ES-I3 (cell line): ENCODE data around the gene DENND6B.
"Not testable (repeated sequence)": the region's sequence is repeated elsewhere in the genome, so short reads cannot be mapped to it uniquely, and the experiment has no call there.

Experiments
- H3K36me3 ChIP-seq: 2 replicates; pipeline ENCODE4 v1.6.1; 2013; ENCODE audit warnings: mild to moderate bottlenecking, low read length, control low read depth, moderate library complexity; ENCODE audit not compliant: insufficient read depth
- H3K4me1 ChIP-seq: 2 replicates; pipeline ENCODE4 v1.6.1; 2013; ENCODE audit warnings: mild to moderate bottlenecking, control low read depth, low read length; ENCODE audit not compliant: insufficient read depth
- H3K9ac ChIP-seq: 2 replicates; pipeline ENCODE4 v1.6.1; 2013; ENCODE audit warnings: low read depth, mild to moderate bottlenecking, low read length, moderate library complexity
- H3K9me3 ChIP-seq: 2 replicates; pipeline ENCODE4 v1.6.1; 2013; ENCODE audit warnings: mild to moderate bottlenecking, low read length, moderate library complexity; ENCODE audit not compliant: control insufficient read depth, insufficient read depth

The DENND6B gene

DNA sequence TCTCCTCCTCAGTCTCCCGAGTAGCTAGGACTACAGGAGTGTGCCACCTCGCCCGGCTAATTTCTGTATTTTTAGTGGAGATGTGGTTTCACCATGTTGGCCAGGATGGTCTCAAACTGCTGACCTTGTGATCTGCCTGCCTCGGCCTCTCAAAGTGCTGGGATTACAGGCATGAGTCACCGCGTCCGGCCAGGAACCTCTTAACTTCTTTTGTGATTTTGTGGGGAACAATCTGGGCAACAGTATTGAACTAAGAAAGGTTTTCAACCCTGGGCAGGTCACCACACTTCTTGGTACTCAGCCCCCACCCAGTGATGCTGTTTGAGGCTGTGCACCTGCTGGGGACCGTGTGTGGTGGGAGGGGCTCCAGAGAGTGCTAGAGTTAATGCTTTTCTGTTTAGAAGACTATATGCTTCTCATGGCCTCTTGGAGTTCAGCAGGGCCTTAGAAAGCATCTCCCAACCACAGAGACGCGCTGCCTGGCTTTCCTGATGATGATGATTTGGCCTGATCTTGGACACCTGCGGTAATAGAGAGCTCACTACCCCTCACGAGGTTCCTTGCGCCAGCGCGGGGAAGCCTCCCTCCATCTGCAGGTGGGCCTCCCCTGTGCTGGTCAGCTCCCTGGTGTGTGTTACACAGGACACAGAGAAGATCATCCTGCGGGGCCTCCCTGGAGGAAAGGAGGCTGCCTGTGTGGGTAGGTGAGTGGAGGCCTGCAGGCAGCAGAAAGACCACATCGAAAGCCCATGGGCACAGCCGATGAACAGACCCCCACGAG lies 1.2 kb downstream of the DENND6B start:
- no peaks in the 10 kb centered on the region; the same call in 1 of the 2 replicates for H3K4me1 ChIP-seq
- no peaks in the 10 kb centered on the region for H3K9me3 ChIP-seq
- H3K36me3 ChIP-seq = no peaks in the 10 kb centered on the region
- H3K9ac ChIP-seq = no peak overlapping the region; the same call in 1 of the 2 replicates

GRCh38 chr22:50323900-50324299 lies 2.9 kb downstream of the DENND6B start:
- Histone ChIP-seq H3K4me1 (no peaks in the 10 kb centered on the region; the same call in 1 of the 2 replicates), H3K36me3 (no peaks in the 10 kb centered on the region), H3K9me3 (no peaks in the 10 kb centered on the region), H3K9ac (no peak overlapping the region)

DNA sequence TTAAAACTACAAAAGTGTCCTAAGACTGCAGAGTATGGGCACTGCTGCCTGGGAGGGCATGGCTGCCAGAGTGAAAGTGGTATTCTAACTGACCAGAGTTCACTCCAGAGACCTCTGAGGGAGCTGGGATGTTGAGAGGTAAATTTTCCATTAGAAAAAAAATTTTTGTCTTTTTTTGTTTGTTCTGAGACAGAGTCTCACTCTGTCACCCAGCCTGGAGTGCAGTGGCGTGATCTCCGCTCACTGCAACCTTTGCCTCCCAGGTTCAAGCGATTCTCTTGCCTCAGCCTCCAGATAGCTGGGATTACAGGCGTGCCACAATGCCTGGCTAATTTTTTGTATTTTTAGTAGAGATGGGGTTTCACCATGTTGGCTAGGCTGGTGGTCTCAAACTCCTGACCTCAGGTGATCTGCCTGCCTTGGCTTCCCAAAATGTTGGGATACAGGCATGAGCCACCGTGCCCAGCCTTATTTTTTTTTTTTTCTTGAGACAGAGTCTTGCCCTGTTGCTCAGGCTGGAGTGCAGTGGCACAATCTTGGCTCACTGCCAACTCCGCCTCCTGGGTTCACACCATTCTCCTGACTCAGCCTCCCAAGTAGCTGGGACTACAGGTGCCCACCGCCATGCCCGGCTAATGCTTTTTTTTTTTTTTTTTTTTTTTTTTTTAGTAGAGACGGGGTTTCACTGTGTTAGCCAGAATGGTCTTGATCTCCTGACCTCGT lies 4.3 kb downstream of the DENND6B start:
- H3K4me1 ChIP-seq, H3K9me3 ChIP-seq, H3K9ac ChIP-seq, H3K36me3 ChIP-seq: not testable (repeated sequence)

GRCh38 chr22:50320671-50321325 lies 6.0 kb downstream of the DENND6B start:
- Histone ChIP-seq H3K4me1 (no peaks in the 10 kb centered on the region; the same call in 1 of the 2 replicates), H3K36me3 (no peaks in the 10 kb centered on the region), H3K9me3 (no peaks in the 10 kb centered on the region), H3K9ac (no peak overlapping the region)

GRCh38 chr22:50320116-50320515 lies 6.7 kb downstream of the DENND6B start:
- Histone ChIP-seq H3K36me3 (no peaks in the 10 kb centered on the region), H3K9ac (no peak overlapping the region), H3K4me1 (no peaks in the 10 kb centered on the region; the same call in 1 of the 2 replicates), H3K9me3 (no peaks in the 10 kb centered on the region)

DNA sequence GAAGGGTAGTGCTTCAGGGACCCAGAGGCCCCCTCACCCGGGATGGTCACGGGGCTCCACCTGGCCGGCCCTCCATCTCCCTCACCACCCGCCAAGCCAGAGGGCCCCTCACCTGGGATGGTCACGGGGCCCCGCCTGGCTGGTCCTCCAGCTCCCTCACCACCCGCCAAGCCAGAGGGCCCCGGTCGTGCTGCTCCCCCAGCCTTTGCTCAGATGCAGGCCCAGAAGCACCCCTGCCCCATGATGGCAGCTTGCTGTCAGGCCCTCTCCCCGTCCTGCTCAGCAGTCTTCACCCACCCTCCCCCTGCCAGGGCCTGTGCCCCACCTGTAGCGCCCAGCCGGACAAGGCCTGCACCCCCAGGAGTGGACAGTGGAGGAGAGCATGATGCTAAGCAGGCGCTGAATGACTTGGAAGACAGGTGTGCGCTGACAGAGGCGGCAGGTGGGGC lies 7.3 kb downstream of the DENND6B start:
- Histone ChIP-seq H3K4me1 (no peaks in the 10 kb centered on the region; the same call in 1 of the 2 replicates), H3K36me3 (no peaks in the 10 kb centered on the region), H3K9ac (no peak overlapping the region), H3K9me3 (no peaks in the 10 kb centered on the region)

DNA sequence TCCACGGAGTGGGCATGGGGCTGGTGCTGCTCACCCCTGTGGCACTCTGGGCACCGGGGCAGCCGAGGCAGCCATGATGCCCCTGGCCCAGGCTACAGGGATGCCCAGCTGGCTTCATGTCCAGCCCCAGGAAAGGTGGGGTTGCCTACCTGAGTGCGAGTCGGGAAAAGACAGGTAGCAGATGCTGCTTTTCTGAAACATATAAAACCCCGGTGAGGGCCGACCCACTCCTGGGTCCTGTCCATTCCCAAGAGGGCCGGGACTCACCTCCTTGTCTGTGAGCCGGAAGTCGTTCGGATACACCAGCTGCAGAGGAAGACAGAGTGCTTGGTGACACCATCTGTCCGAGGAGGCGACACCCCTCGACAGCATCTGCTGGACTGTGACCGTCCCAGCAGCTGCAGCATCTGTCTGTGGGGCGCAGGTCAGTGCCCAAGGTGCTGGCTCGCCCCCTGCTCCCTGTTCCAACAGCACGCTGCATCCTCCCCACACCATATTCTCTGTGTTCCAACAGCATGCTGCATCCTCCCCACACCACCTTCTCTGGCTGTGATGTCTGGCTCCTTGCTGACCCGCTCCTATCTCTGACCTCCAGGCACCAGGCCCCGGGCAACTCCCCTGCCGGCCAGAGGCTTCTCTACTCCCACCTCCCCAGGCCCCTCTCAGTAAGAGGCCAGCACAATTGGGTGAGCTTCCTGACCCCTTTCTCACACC lies 8.0 kb downstream of the DENND6B start:
- H3K4me1 ChIP-seq = peaks cover 5% of the 10 kb centered on the region; the same call in 1 of the 2 replicates
- no peak overlapping the region for H3K9ac ChIP-seq
- H3K36me3 ChIP-seq = no peaks in the 10 kb centered on the region
- no peaks in the 10 kb centered on the region for H3K9me3 ChIP-seq

DNA sequence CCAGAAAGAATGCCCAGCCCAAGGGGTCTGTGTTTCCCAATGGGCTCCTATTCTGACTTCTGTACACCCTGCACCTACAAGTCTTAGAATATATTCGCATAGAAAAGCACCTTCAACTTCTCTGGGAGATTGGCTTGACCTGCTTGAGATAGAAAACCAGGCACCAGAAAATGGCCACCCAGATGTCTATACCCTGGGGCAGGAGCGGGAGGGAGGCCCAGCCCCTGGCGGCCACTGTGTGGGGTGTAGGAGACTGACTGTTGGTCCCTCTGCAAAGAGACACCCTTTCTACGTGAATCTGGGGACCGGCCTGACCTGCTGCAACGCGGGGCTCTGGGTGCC lies 8.5 kb downstream of the DENND6B start:
- Histone ChIP-seq H3K9me3 (no peaks in the 10 kb centered on the region), H3K9ac (no peak overlapping the region), H3K4me1 (peaks cover 5% of the 10 kb centered on the region; the same call in 1 of the 2 replicates), H3K36me3 (no peaks in the 10 kb centered on the region)

GRCh38 chr22:50317674-50318073 lies 9.1 kb downstream of the DENND6B start:
- Histone ChIP-seq H3K9ac (no peak overlapping the region), H3K36me3 (no peaks in the 10 kb centered on the region), H3K9me3 (no peaks in the 10 kb centered on the region), H3K4me1 (peaks cover 5% of the 10 kb centered on the region; the same call in 1 of the 2 replicates)

GRCh38 chr22:50317178-50317577 lies 9.6 kb downstream of the DENND6B start:
- peaks cover 5% of the 10 kb centered on the region; the same call in 1 of the 2 replicates for H3K4me1 ChIP-seq
- no peaks in the 10 kb centered on the region for H3K9me3 ChIP-seq
- H3K9ac ChIP-seq = no peak overlapping the region

GRCh38 chr22:50316114-50317065 lies 10.4 kb downstream of the DENND6B start:
- H3K9ac ChIP-seq = no peak overlapping the region

More at GRCh38 chr22:50317178-50317577, 9.6 kb downstream of the DENND6B start:
- no peaks in the 10 kb centered on the region for H3K36me3 ChIP-seq

GRCh38 chr22:50315289-50316113 lies 11.3 kb downstream of the DENND6B start:
- Histone ChIP-seq H3K9ac (no peak overlapping the region), H3K36me3 (no peaks in the 10 kb centered on the region), H3K4me1 (peaks cover 5% of the 10 kb centered on the region; the same call in 1 of the 2 replicates), H3K9me3 (no peaks in the 10 kb centered on the region)

More at GRCh38 chr22:50316114-50317065, 10.4 kb downstream of the DENND6B start:
- Histone ChIP-seq H3K9me3 (no peaks in the 10 kb centered on the region), H3K4me1 (peaks cover 5% of the 10 kb centered on the region; the same call in 1 of the 2 replicates), H3K36me3 (no peaks in the 10 kb centered on the region)
